Astrocyte (in vitro differentiated cells and primary cell): ENCODE results near the gene TBCEL. TPM values are rescaled to one million over a fixed set of nuclear protein-coding genes. Genes with fewer than 3 reads are reported as not detected.

Experiments used
- DNase-seq: peaks from one replicate; pipeline ENCODE4 v3.0.0-alpha.2; 2010; ENCODE audit warnings: low read depth
- FAIRE-seq: peaks from 2 replicates; lab custom pipeline; 2011; peaks lifted over from hg19 to GRCh38; lab: Jason Lieb, UNC
- H2AFZ ChIP-seq: 2 replicates; pipeline ENCODE4 v1.6.0; 2012; ENCODE audit warnings: low read depth, low read length, inconsistent platforms
- H3K27ac ChIP-seq: 2 replicates; pipeline ENCODE4 v1.5.1; 2011; ENCODE audit warnings: low read depth, low read length, inconsistent platforms
- H3K27me3 ChIP-seq: 2 replicates; pipeline ENCODE4 v1.6.0; 2011; ENCODE audit warnings: low read length, inconsistent platforms; ENCODE audit not compliant: insufficient read depth
- H3K36me3 ChIP-seq: 2 replicates; pipeline ENCODE4 v1.5.1; 2011; ENCODE audit warnings: low read length, inconsistent platforms; ENCODE audit not compliant: insufficient read depth
- H3K4me1 ChIP-seq: 2 replicates; pipeline ENCODE4 v1.5.1; 2011; ENCODE audit warnings: low read length, inconsistent platforms; ENCODE audit not compliant: insufficient read depth
- H3K4me2 ChIP-seq: 2 replicates; pipeline ENCODE4 v1.6.0; 2012; ENCODE audit warnings: low read length, inconsistent platforms
- H3K4me3 ChIP-seq: 2 replicates; pipeline ENCODE4 v1.5.1; 2011; ENCODE audit warnings: low read depth, mild to moderate bottlenecking, low read length, inconsistent platforms; ENCODE audit not compliant: insufficient read depth
- H3K79me2 ChIP-seq: 2 replicates; pipeline ENCODE4 v1.6.0; 2012; ENCODE audit warnings: mild to moderate bottlenecking, low read length, inconsistent platforms; ENCODE audit not compliant: insufficient read depth
- H3K9ac ChIP-seq: 2 replicates; pipeline ENCODE4 v1.6.0; 2012; ENCODE audit warnings: mild to moderate bottlenecking, low read length, inconsistent platforms
- H3K9me3 ChIP-seq: 2 replicates; pipeline ENCODE4 v1.5.1; 2012; ENCODE audit warnings: low read depth, mild to moderate bottlenecking, low read length, inconsistent platforms; ENCODE audit not compliant: insufficient read depth
- H4K20me1 ChIP-seq: 2 replicates; pipeline ENCODE4 v1.6.0; 2012; ENCODE audit warnings: low read length, inconsistent platforms; ENCODE audit not compliant: insufficient read depth
- H3K27ac Mint-ChIP-seq: one replicate; pipeline ENCODE4 v1.8.0; 2021; ENCODE audit warnings: mild to moderate bottlenecking, mixed read lengths; ENCODE audit not compliant: unreplicated experiment
- H3K27me3 Mint-ChIP-seq: one replicate; pipeline ENCODE4 v1.8.0; 2021; ENCODE audit warnings: low read depth, mixed read lengths; ENCODE audit not compliant: unreplicated experiment
- H3K36me3 Mint-ChIP-seq: one replicate; pipeline ENCODE4 v1.8.0; 2021; ENCODE audit warnings: low read depth, mixed read lengths; ENCODE audit not compliant: unreplicated experiment
- H3K4me1 Mint-ChIP-seq: one replicate; pipeline ENCODE4 v1.8.0; 2021; ENCODE audit warnings: low read depth, mixed read lengths; ENCODE audit not compliant: unreplicated experiment
- H3K4me3 Mint-ChIP-seq: one replicate; pipeline ENCODE4 v1.8.0; 2021; ENCODE audit warnings: mild to moderate bottlenecking, moderate library complexity, mixed read lengths; ENCODE audit not compliant: unreplicated experiment
- H3K9me3 Mint-ChIP-seq: one replicate; pipeline ENCODE4 v1.8.0; 2021; ENCODE audit warnings: mild to moderate bottlenecking, mixed read lengths; ENCODE audit not compliant: unreplicated experiment
- CTCF ChIP-seq: IDR thresholded peaks from 2 replicates; pipeline ENCODE4 v1.5.1; 2011; ENCODE audit warnings: low read depth, mild to moderate bottlenecking, inconsistent platforms, low read length, moderate library complexity; ENCODE audit not compliant: insufficient read depth
- EZH2 ChIP-seq: IDR thresholded peaks from 2 replicates; pipeline ENCODE4 v1.6.1; 2012; ENCODE audit warnings: mild to moderate bottlenecking, low read length, inconsistent platforms; ENCODE audit not compliant: insufficient read depth
- total RNA-seq: library from RNA; stranded (reverse); gene quantifications from 2 replicates; pipeline ENCODE4 v1.2.1, GENCODE V29; 2021

TBCEL gene
- total RNA-seq, 1 donor from 2014 or later, result 25.9 TPM

GRCh38 chr11:121006922-121007321, 17.0 kb upstream of the TBCEL start:
- DNase-seq (no peak), FAIRE-seq (no peak)
- no peaks in the 10 kb centered on the region for H3K27me3 ChIP-seq
- Mint-ChIP-seq H3K4me1 (peaks cover 3% of the 10 kb centered on the region), H3K27ac (no peak overlapping the region), H3K27me3 (no peaks in the 10 kb centered on the region), H3K36me3 (no peaks in the 10 kb centered on the region), H3K4me3 (no peak overlapping the region), H3K9me3 (peaks cover 5% of the 10 kb centered on the region)
- no peak overlapping the region for H3K27ac ChIP-seq
- no peaks in the 10 kb centered on the region for H3K4me1 ChIP-seq
- no peak overlapping the region for H3K4me2 ChIP-seq
- no peak overlapping the region for H2AFZ ChIP-seq
- no peak overlapping the region for H3K9ac ChIP-seq
- H3K4me3 ChIP-seq, result no peak overlapping the region
- H3K79me2 ChIP-seq, result no peaks in the 10 kb centered on the region
- H4K20me1 ChIP-seq, result no peaks in the 10 kb centered on the region
- no peaks in the 10 kb centered on the region for H3K36me3 ChIP-seq
- no peak for TF ChIP-seq CTCF
- no peak for TF ChIP-seq EZH2
- no peaks in the 10 kb centered on the region for H3K9me3 ChIP-seq

GRCh38 chr11:121008551-121008950, 15.4 kb upstream of the TBCEL start:
- no peaks in the 10 kb centered on the region for H3K79me2 ChIP-seq
- H3K27me3 Mint-ChIP-seq, result no peaks in the 10 kb centered on the region
- no peak overlapping the region for H3K9ac ChIP-seq
- H3K4me1 Mint-ChIP-seq, result peaks cover 3% of the 10 kb centered on the region
- DNase-seq, result no peak
- H3K36me3 ChIP-seq, result no peaks in the 10 kb centered on the region
- H3K4me2 ChIP-seq, result no peak overlapping the region
- H3K36me3 Mint-ChIP-seq, result no peaks in the 10 kb centered on the region
- H3K9me3 ChIP-seq, result no peaks in the 10 kb centered on the region
- no peaks in the 10 kb centered on the region for H3K4me1 ChIP-seq
- H3K27me3 ChIP-seq, result no peaks in the 10 kb centered on the region
- TF ChIP-seq CTCF (no peak), EZH2 (no peak)
- H3K4me3 ChIP-seq, result no peak overlapping the region
- no peak overlapping the region for H2AFZ ChIP-seq
- FAIRE-seq, result no peak
- H3K27ac ChIP-seq, result no peak overlapping the region
- no peak overlapping the region for H3K27ac Mint-ChIP-seq
- H3K4me3 Mint-ChIP-seq, result no peak overlapping the region
- peaks cover 5% of the 10 kb centered on the region for H3K9me3 Mint-ChIP-seq
- H4K20me1 ChIP-seq, result no peaks in the 10 kb centered on the region

- Histone ChIP-seq H3K27me3 (no peaks in the 10 kb centered on the region), H3K4me1 (no peaks in the 10 kb centered on the region), H2AFZ (no peak overlapping the region), H3K27ac (no peak overlapping the region), H3K79me2 (no peaks in the 10 kb centered on the region), H3K9me3 (no peaks in the 10 kb centered on the region), H3K9ac (no peak overlapping the region), H3K36me3 (no peaks in the 10 kb centered on the region), H3K4me2 (no peak overlapping the region), H4K20me1 (no peaks in the 10 kb centered on the region), H3K4me3 (no peak overlapping the region)
- FAIRE-seq (no peak), DNase-seq (no peak)
- H3K4me1 Mint-ChIP-seq, result no peaks in the 10 kb centered on the region
- no peaks in the 10 kb centered on the region for H3K27me3 Mint-ChIP-seq
- H3K9me3 Mint-ChIP-seq, result no peaks in the 10 kb centered on the region
- no peak overlapping the region for H3K4me3 Mint-ChIP-seq
- no peaks in the 10 kb centered on the region for H3K36me3 Mint-ChIP-seq
- TF ChIP-seq EZH2, result no peak
- no peak for TF ChIP-seq CTCF
- no peak overlapping the region for H3K27ac Mint-ChIP-seq
Measured at GRCh38 chr11:121012091-121012490, 11.8 kb upstream of the TBCEL start.
